BJ (cell line): ENCODE data around the gene MYO7B. TPM values are rescaled to one million over a fixed set of nuclear protein-coding genes. Genes with fewer than 3 reads are reported as not detected.

Experiments used
- CTCF ChIA-PET: fragments of 350-600 bp; formaldehyde crosslinking; extraction: SDS; loops from one replicate; lab custom pipeline; 2021; ENCODE audit warnings: antibody characterized with exemption, inconsistent platforms; lab: Yijun Ruan, JAX
- POLR2A ChIA-PET: fragments of 300-600 bp; sonication (Branson Sonifier 250); formaldehyde crosslinking; extraction: SDS; loops from one replicate; lab custom pipeline; 2021; ENCODE audit warnings: antibody characterized with exemption; lab: Charles Lee
- DNase-seq: peaks from one replicate; pipeline ENCODE4 v3.0.0-alpha.2; 2011; ENCODE audit warnings: low read depth
- H3K27me3 ChIP-seq: 2 replicates; pipeline ENCODE4 v1.6.0; 2011; ENCODE audit warnings: low read length; ENCODE audit not compliant: control insufficient read depth, insufficient read depth
- H3K36me3 ChIP-seq: 2 replicates; pipeline ENCODE4 v1.5.1; 2011; ENCODE audit warnings: low read length; ENCODE audit not compliant: control insufficient read depth, insufficient read depth
- H3K4me3 ChIP-seq: 2 replicates; pipeline ENCODE4 v1.5.1; 2011; ENCODE audit warnings: low read depth, mild to moderate bottlenecking, control low read depth, low read length
- CTCF ChIP-seq: IDR thresholded peaks from 2 replicates; pipeline ENCODE4 v1.5.1; 2011; ENCODE audit warnings: low read depth, mild to moderate bottlenecking, control low read depth, inconsistent platforms, low read length, moderate library complexity; ENCODE audit not compliant: insufficient read depth
- polyA plus RNA-seq: library from polyadenylated mRNA; depleted of rRNA; stranded (reverse); fragments of >200 nt; gene quantifications from 2 replicates; pipeline ENCODE4 v1.2.3, GENCODE V29; 2011

Gene MYO7B
- polyA plus RNA-seq, 1 experiment = 0.36 TPM

DNA sequence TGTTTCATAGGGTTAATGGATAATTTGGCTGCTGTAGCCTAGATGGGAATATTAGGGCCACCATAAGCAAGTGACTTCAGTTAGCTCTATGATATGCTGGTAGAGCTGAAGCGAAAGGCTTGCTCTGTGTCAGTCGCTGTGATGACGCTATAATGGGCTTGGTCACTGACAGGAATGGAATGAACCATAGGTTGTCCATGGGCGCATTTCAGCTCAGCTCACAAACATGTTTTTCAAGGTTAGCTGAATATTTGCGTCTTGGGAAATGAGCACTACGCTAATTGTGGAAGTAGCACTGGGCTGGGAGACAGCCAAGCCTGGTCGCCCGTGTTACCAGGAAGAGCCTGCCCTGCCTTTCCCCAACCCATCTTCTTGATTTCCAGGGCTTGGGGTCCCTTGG, 3.2 kb upstream of the MYO7B start:
- H3K27me3 ChIP-seq = no peaks in the 10 kb centered on the region
- no peaks in the 10 kb centered on the region for H3K36me3 ChIP-seq
- no peak for TF ChIP-seq CTCF
- CTCF ChIA-PET = no interaction called here
- no peak overlapping the region for H3K4me3 ChIP-seq
- DNase-seq = no peak
- POLR2A ChIA-PET = no interaction called here

DNA sequence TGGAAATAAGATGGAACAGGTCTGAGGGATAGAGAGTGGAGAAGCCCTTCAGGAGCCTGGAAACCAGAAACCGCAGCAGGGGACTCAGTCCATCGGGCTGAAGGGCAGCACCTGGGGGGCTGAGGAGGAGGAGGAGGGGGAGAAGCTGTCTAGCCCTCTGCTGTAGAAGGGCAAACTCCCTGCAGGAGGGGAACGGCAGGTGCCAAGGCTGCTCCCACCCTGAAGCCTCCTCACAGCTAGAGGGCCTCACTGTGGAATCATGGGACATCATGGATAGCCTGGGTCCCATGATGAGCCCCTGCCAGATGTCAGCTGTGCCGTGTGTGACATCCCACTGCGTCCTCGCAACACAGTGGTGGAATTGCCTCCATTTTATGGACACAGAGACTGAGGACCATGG, 435 bp downstream of the MYO7B start:
- Histone ChIP-seq H3K27me3 (peaks cover 2% of the 10 kb centered on the region), H3K36me3 (no peaks in the 10 kb centered on the region), H3K4me3 (no peak overlapping the region)
- TF ChIP-seq CTCF = no peak
- POLR2A ChIA-PET = no interaction called here
- CTCF ChIA-PET = no interaction called here
- DNase-seq = no peak

DNA sequence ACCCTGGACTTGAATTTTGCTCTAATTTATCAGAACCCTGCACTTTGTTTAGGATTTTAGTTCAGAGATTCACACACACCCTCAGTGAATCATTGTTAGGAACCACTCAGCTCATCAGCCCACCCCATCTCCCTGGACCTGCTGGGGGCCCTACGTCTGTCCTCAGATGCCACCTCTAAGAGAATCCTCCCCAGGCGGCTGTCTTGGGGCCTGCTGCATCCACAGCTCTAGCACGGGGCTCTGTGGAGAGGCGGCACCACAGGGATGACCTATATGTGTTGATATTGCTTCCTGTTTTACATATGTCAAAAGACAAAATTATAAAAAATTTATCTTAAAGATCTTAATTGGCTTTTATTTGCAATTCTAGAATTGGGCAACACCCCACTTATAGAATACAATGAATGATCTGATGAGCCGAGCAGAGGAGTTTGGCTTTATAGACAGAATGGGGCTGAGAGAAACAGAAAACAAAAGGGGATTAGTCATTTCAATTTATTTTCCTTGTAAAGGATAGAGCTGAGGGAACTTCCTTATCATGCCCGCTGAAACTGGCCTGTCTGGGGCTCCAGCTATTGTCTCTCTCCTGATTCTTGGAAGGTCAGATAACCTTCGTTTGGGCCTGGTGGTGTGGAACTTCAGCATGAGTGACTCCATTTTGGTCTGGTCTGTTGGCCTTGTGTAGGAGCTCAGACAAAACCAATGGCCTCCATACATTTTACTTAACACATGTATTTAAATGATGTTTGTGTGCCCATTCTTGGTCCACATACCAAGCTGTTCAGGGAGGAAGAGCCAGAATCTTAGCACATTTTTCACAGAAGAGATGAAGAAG, 1.4 kb downstream of the MYO7B start:
- POLR2A ChIA-PET = no interaction called here
- no peak for TF ChIP-seq CTCF
- CTCF ChIA-PET = interaction anchor here (1.0 kb wide), 1 partner anchor 10 kb away, joined by 3 read pairs; the partner anchor contains the start of gene IWS1

DNA sequence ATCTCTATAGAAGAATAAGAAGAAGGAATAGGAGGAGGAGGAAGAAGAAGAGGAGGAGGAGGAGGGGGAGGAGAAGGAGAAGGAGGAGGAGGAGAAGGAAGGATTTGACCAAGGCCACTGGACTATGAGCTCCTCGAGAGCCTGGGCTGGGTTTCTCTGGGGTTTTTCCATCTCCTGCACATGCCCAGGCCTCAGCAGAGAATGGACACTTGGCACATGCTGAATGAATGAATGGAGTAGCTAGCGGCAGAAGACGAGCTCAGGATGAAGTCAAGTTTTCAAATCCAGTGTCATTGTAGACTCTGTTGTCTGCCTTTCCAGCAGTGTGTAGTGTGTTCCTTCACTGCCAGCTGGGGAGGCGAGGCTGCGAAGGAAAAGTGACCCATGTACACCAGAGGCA, 2.2 kb downstream of the MYO7B start:
- ChIA-PET CTCF (interaction anchor here (1.0 kb wide), 1 partner anchor 11 kb away, joined by 3 read pairs; the partner anchor contains the start of gene IWS1), POLR2A (no interaction called here)
- peaks cover 6% of the 10 kb centered on the region for H3K27me3 ChIP-seq
- TF ChIP-seq CTCF = no peak
- no peaks in the 10 kb centered on the region for H3K36me3 ChIP-seq
- no peak for DNase-seq
- H3K4me3 ChIP-seq = no peak overlapping the region

More for the DNA sequence above, 1.4 kb downstream of the MYO7B start:
- H3K36me3 ChIP-seq = no peaks in the 10 kb centered on the region
- DNase-seq = no peak
- H3K4me3 ChIP-seq = no peak overlapping the region
- H3K27me3 ChIP-seq = peaks cover 6% of the 10 kb centered on the region

GRCh38 chr2:127541809-127542208, 6.3 kb downstream of the MYO7B start:
- DNase-seq = no peak
- POLR2A ChIA-PET = no interaction called here
- CTCF ChIA-PET = no interaction called here
- Histone ChIP-seq H3K36me3 (no peaks in the 10 kb centered on the region), H3K4me3 (no peak overlapping the region), H3K27me3 (peaks cover 12% of the 10 kb centered on the region)
- no peak for TF ChIP-seq CTCF
